ENCODE measurements around the gene TNIP1.

- no peak for TF ChIP-seq YY1 (IDR thresholded peaks at IDR 0.05; ENCODE audit: insufficient read depth, insufficient read length)
- no peak for TF ChIP-seq SUZ12 (IDR thresholded peaks at IDR 0.05; ENCODE audit: extremely low read depth, insufficient read depth, insufficient read length)
Observed at GRCh38 chr5:151122828-151123227, 42.0 kb upstream of the TNIP1 start.
